ENCODE results near the gene SEMA3G.

SEMA3G gene

DNA sequence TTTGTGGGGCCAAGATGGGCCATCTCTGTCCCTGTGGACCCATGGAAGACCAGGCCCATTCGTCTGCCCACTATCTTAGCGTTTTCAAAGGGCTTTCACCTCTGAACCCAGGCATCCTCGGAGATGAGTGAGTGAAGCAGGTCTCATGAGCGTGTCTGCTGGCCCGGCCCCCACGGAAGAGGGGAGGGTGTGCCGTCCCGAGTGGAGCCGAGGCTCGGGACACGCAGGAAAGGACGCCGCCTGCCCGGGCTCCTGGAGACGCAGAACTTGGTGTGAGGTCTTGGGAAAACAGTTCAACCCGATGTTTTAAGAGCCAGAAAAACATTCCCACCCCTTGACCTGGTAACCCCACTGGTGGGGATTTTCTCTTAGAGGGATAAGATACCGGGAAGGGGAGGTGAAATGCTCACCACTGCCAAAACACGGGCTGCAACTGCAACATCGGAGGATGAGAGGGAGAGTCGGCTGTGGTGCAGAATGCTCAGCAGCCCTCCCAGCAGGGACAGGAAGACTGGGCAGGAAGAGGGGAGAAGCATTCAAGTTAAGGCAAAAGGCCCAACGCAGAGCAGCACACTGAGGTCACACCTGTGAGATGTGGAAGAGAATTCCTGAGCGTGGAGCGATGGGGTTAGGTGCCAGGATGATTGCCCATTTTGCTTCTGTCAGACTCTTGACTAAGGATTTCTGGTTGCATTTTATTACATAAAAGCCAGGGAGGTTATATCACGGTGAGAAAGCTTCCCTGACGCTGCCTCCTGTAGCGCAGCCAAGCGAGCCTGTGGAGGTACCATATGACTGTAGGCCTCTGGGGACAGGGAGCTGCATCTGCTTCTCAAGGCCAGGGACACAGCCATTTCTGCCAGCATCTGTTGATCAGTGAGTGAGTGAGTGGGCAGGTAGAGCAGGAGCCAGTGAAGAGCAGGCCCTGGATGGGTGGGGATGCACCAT, 36.1 kb upstream of the SEMA3G start:
- H3K27me3 ChIP-seq: no peaks in the 10 kb centered on the region
- H3K4me1 ChIP-seq (ENCODE audit: control insufficient read depth in 1 of 2, insufficient read depth in 1 of 2, low read depth in 1 of 2, low read length in 1 of 2): peaks cover under 1% of the 10 kb centered on the region in 2 experiments
- H3K36me3 ChIP-seq: peaks cover 96% of the 10 kb centered on the region
- H3K4me3 ChIP-seq (ENCODE audit: low read depth in 1 of 2, low read length in 1 of 2): no peak overlapping the region
- TF ChIP-seq, protein P1, sequence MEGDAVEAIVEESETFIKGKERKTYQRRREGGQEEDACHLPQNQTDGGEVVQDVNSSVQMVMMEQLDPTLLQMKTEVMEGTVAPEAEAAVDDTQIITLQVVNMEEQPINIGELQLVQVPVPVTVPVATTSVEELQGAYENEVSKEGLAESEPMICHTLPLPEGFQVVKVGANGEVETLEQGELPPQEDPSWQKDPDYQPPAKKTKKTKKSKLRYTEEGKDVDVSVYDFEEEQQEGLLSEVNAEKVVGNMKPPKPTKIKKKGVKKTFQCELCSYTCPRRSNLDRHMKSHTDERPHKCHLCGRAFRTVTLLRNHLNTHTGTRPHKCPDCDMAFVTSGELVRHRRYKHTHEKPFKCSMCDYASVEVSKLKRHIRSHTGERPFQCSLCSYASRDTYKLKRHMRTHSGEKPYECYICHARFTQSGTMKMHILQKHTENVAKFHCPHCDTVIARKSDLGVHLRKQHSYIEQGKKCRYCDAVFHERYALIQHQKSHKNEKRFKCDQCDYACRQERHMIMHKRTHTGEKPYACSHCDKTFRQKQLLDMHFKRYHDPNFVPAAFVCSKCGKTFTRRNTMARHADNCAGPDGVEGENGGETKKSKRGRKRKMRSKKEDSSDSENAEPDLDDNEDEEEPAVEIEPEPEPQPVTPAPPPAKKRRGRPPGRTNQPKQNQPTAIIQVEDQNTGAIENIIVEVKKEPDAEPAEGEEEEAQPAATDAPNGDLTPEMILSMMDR (IDR thresholded peaks at IDR 0.05): no peak
- no peaks in the 10 kb centered on the region for H3K9me3 ChIP-seq
- no peak overlapping the region for H3K27ac ChIP-seq

DNA sequence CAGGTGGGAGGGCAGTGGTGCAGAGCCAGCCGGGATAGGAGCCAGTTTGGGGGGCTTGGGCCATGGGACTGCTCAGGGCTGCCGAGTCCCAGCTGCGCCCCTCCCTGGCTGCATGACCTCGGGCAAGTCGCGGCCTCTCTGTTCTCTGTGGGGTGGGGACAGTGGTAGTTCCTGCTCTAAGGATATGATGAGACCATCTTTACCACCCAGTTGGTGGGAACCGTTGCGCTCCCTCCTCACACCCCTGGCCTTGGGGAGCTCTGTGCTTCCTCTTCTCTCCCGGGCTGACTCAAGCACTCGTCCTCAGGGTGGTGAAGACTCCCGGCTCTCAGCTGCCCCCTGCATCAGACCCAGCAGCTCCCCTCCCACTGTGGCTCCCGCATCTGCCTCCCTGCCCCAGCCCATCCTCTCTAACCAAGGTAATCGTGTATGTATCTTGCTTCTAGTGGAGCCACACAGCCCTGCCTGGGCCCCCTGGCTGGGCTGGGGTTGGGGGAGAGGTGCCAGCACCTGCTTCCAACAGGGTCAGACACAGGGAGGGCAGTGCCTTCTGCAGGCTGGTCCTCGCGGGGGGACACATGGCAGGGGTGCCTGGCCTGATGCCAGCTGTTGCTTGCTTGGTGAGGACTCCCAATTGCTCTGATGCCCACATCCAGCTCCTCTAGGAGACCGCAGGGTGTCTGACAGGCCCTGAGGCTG, 35.1 kb upstream of the SEMA3G start:
- Histone ChIP-seq H3K27me3 (no peaks in the 10 kb centered on the region), H3K27ac (no peak overlapping the region), H3K4me3 (ENCODE audit: low read depth in 1 of 2, low read length in 1 of 2) (no peak overlapping the region), H3K9me3 (no peaks in the 10 kb centered on the region), H3K36me3 (peaks cover 96% of the 10 kb centered on the region), H3K4me1 (ENCODE audit: control insufficient read depth in 1 of 2, insufficient read depth in 1 of 2, low read depth in 1 of 2, low read length in 1 of 2) (peaks cover 3 to 4% of the 10 kb centered on the region in 2 experiments)
- TF ChIP-seq, protein P1 (IDR thresholded peaks at IDR 0.05): no peak

DNA sequence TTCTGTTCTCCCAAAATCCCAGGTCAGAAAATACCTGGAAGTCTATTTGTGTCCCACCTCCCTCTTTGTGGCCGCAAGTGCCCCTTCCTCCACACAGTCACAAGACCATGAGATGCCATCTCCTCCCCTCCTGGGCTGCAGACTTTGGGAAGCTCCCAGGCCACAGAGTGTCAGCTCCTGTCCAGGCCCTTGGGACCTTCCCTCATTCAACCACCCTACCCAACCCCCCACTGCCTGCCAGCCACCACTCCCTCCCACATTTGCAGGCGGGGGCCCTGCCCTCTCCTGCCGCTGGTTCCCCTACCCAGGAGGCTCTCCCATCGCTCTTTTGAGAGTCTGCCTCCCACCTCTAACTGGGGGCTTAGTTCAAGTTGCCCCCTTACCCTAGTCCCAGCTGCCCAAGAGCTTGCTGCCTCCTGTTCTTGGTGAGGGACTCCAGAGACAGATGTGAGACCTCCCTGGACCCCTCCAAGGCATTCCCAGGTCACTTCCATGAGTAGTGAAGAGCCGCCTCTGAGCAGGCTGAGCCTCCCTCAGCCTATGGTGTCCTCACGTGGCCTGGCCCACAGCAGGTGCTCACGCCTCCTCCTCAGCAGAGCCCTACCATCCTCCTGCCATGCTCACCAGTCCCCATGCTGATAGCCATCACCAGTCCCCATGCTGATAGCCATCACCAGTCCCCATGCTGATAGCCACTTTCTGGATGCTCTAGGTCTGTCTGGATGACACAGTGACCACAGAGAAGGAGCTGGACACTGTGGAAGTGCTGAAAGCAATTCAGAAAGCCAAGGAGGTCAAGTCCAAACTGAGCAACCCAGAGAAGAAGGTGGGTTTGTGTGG, 34.4 kb upstream of the SEMA3G start:
- Histone ChIP-seq H3K4me1 (ENCODE audit: control insufficient read depth in 1 of 2, insufficient read depth in 1 of 2, low read depth in 1 of 2, low read length in 1 of 2) (peaks cover 3 to 4% of the 10 kb centered on the region in 2 experiments), H3K27ac (no peak overlapping the region), H3K9me3 (no peaks in the 10 kb centered on the region), H3K27me3 (no peaks in the 10 kb centered on the region), H3K4me3 (ENCODE audit: low read depth in 1 of 2, low read length in 1 of 2) (no peak overlapping the region), H3K36me3 (peaks cover 96% of the 10 kb centered on the region)
- TF ChIP-seq, protein P1 (IDR thresholded peaks at IDR 0.05): no peak

DNA sequence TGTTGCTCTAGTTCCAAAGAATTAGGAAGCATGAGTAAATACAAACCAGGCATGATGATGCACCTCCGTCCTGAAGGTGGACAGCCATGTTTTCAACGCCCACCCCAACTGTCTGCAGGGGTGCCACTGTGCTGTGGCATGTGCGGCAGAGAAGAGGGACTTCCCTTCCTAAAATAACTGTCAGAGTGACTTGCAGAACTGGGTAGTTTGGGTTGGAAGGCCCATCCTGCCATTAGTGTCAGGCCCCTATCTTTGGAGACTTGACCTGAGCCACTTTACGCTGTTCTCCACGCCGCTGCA, 32.8 kb upstream of the SEMA3G start:
- peaks cover 100% of the 10 kb centered on the region for H3K36me3 ChIP-seq
- H3K4me1 ChIP-seq (ENCODE audit: control insufficient read depth in 1 of 2, insufficient read depth in 1 of 2, low read depth in 1 of 2, low read length in 1 of 2): peaks cover 3 to 4% of the 10 kb centered on the region in 2 experiments
- TF ChIP-seq, protein P1 (IDR thresholded peaks at IDR 0.05): no peak
- no peak overlapping the region for H3K27ac ChIP-seq
- H3K27me3 ChIP-seq: no peaks in the 10 kb centered on the region
- no peak overlapping the region for H3K4me3 ChIP-seq (ENCODE audit: low read depth in 1 of 2, low read length in 1 of 2)
- H3K9me3 ChIP-seq: no peaks in the 10 kb centered on the region

DNA sequence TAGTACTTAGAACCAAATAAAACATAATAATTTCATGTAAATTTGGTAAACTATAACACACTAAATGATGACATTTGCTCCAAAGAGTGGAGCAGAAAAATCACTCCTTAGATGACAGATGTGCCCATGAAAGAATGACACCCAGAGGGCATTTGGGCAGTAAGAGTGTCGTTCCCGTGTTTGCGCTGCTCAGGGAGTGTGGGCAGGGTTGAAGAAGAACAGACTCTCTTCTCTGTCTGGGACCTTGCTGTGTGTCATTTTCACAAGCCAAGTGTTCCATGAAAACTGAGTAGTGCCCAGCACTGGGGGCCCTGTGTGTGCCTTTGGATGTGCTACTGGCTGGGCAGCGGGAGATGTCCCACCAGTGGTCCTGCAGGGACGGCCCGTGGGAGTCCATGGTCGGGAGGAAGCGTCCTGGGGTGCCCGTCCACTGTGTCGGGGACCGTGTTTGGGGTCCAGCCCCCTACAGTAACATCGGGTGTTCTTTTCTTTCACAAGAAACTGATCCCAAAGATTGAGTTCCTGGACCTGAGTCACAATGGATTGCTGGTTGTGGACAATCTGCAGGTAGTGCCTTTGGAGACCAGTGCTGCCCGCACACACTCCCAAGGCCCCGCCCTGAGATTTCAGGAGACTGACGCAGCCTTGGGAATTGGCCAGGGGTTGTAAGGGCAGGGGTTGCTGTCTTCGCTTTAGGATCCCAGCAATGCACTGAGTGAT, 32.3 kb upstream of the SEMA3G start:
- TF ChIP-seq, protein P1 (IDR thresholded peaks at IDR 0.05): no peak
- Histone ChIP-seq H3K4me1 (ENCODE audit: control insufficient read depth in 1 of 2, insufficient read depth in 1 of 2, low read depth in 1 of 2, low read length in 1 of 2) (peaks cover 3 to 4% of the 10 kb centered on the region in 2 experiments), H3K4me3 (ENCODE audit: low read depth in 1 of 2, low read length in 1 of 2) (no peak overlapping the region), H3K27me3 (no peaks in the 10 kb centered on the region), H3K27ac (no peak overlapping the region), H3K36me3 (peaks cover 100% of the 10 kb centered on the region), H3K9me3 (no peaks in the 10 kb centered on the region)
